ENCODE measurements around the gene NAT8. TPM values are rescaled to one million over a fixed set of nuclear protein-coding genes. Genes with fewer than 3 reads are reported as not detected.
"Not testable (repeated sequence)": the region's sequence is repeated elsewhere in the genome, so short reads cannot be mapped to it uniquely, and the experiment has no call there.

The NAT8 gene, protein sequence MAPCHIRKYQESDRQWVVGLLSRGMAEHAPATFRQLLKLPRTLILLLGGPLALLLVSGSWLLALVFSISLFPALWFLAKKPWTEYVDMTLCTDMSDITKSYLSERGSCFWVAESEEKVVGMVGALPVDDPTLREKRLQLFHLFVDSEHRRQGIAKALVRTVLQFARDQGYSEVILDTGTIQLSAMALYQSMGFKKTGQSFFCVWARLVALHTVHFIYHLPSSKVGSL
- not detected for total RNA-seq

DNA sequence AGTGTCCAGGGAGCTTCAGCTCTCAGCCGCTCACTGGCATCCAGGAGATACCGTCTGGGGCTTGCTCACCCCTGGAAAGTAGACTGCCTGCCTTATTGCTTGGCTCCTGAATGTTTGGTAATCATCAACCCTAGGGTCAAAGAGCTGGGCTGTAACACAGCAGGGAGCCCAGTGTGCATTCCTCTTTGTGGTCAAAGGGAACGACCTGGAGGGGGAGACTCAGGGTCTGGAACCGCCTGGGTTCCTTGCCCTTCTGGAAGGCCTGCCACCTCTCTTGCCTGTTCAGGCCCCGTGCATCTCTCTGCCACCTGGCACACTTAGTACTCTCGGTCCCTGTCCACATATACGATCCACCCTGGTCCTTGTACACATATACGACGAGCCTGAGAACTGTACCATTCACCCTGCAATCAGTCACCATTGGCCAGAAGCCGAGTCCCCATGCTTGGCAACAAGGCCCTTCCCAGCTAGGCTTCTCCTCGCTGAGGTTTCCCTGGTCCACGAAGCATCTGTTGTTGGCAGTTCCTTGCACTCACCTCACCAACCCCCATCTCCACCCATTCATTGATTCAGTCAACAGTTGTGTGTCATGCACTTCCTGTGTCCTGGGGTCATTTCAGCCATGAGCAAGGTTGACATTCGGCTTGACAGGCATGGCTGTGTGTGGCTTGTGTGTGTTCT is at the start of gene NAT8:
Gene NAT8 (minus strand): TSS at position 85 of the 681 bp plus-strand sequence. CDS start 794 bp downstream, outside the sequence.
- POLR2A ChIA-PET: no interaction called here
- Mint-ChIP-seq H3K27me3 (peaks cover 5% of the 10 kb centered on the region), H3K4me3 (no peak within 1 kb of the TSS), H3K4me1 (ENCODE audit: low read depth) (no peaks in the 10 kb centered on the region), H3K27ac (no peak within 1 kb of the TSS), H3K36me3 (ENCODE audit: low read depth) (no peaks in the 10 kb centered on the region), H3K9me3 (peaks cover 9% of the 10 kb centered on the region)
- TF ChIP-seq, protein P1, sequence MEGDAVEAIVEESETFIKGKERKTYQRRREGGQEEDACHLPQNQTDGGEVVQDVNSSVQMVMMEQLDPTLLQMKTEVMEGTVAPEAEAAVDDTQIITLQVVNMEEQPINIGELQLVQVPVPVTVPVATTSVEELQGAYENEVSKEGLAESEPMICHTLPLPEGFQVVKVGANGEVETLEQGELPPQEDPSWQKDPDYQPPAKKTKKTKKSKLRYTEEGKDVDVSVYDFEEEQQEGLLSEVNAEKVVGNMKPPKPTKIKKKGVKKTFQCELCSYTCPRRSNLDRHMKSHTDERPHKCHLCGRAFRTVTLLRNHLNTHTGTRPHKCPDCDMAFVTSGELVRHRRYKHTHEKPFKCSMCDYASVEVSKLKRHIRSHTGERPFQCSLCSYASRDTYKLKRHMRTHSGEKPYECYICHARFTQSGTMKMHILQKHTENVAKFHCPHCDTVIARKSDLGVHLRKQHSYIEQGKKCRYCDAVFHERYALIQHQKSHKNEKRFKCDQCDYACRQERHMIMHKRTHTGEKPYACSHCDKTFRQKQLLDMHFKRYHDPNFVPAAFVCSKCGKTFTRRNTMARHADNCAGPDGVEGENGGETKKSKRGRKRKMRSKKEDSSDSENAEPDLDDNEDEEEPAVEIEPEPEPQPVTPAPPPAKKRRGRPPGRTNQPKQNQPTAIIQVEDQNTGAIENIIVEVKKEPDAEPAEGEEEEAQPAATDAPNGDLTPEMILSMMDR (IDR thresholded peaks at IDR 0.05): no peak
- CTCF ChIA-PET: no interaction called here
- DNase-seq (no peak), ATAC-seq (no peak)
- intact Hi-C loops (cut with micrococcal nuclease): no loop called here

DNA sequence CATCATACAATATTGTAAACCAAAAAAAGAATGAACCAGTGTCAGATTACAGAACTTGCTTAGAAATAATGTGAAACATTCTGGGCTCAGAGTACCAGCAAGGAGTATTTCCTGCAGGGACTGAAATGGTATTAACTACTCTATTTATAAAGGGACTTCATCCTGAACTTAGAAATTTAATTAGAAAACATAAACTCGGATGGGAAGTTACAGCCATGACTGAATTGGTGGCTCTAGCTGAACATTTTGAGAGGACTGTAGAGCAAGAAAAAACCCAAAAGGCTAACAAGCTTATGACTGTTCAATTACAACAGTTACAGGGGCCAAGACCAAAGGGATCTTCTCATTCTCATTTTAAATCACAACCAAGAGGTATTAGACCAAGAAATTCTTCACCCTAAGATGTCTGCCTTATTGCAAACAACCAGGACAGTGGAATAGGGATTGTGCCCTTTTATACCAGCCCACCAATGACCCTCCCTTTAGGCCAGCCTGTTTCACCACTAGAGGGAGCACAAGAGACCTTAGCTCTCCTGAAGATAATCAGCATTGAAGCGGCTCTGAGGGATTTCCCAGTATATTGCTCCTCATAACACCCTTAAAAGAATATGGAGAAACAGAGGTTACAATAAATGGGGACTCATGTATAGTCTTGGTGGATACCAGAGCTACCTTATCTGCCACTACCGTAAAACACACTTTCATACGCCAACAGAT is 48.3 kb upstream of the NAT8 start:
- H3K36me3 Mint-ChIP-seq (ENCODE audit: low read depth); H3K27ac Mint-ChIP-seq; POLR2A ChIA-PET; H3K4me1 Mint-ChIP-seq (ENCODE audit: low read depth); intact Hi-C loops (cut with micrococcal nuclease); H3K9me3 Mint-ChIP-seq; H3K4me3 Mint-ChIP-seq; H3K27me3 Mint-ChIP-seq: not testable (repeated sequence)
- TF ChIP-seq, protein P1 (IDR thresholded peaks at IDR 0.05): peak; percentile 49
- CTCF ChIA-PET: interaction anchor here (1.3 to 2.2 kb wide), 5 partner anchors 10 to 99 kb away, joined by 3 to 9 read pairs (median 4); partner anchors contain the start of gene TPRKB
- peak; percentile 87 for ATAC-seq
- DNase-seq: peak; percentile 54

DNA sequence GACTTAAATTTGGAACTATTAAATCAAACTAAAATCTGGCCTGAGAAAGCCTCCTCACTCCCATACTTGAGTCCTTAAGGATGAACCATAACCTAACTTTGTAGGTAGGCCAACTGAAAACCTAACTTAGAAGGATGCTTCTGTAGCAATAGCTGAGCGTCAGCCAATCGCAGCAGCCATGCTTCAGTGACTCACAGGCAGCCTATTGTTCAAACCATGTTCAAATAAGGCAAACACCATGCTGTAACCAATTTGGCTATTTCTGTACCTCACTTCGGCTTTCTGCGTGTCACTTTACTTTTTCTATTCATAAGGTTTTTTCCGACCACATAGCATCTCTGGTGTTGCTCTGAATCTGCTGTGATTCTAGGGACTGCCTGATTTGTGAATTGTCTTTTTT is 46.3 kb upstream of the NAT8 start:
- POLR2A ChIA-PET; H3K9me3 Mint-ChIP-seq; H3K4me1 Mint-ChIP-seq (ENCODE audit: low read depth); H3K27ac Mint-ChIP-seq; H3K27me3 Mint-ChIP-seq; H3K36me3 Mint-ChIP-seq (ENCODE audit: low read depth); ATAC-seq; intact Hi-C loops (cut with micrococcal nuclease); H3K4me3 Mint-ChIP-seq; DNase-seq: not testable (repeated sequence)
- CTCF ChIA-PET: interaction anchor here (1.4 kb wide), 1 partner anchor 68 kb away, joined by 3 read pairs; no protein-coding TSS in a partner anchor

DNA sequence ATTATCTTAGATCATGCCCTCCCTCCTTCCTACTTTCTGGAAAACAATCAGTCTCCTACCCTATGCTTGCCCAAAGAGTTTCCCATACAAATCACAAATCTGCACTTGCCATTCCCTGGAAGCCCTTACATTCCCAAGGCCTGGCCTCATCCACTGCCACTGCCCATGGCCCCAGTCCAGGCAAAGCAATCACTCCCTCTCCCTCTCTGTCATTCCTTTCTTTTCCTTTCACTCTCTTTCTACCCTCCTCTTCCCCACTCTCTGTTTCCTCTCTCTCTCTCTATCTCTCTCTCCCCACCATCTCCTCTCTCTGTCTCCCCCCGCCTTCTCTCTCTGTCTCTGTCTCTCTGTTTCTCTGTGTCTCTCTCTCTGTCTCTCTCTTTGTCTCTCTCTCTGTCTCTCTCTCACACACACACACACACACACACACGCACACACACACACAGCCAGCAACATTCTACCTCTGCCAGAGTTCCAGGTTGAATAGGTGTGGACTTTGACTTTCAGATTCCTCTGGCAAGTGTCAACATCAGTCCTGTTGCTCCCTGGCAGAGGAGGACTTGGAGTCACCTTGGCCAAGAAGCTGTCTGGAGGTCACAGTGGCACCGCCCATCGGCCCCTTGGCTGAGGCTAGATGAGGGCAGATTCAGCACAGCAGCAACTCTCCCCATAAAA is 43.7 kb upstream of the NAT8 start:
- DNase-seq (no peak), ATAC-seq (no peak)
- CTCF ChIA-PET: no interaction called here
- intact Hi-C loops (cut with micrococcal nuclease): no loop called here
- H3K27ac Mint-ChIP-seq: no peak overlapping the region
- TF ChIP-seq, protein P1 (IDR thresholded peaks at IDR 0.05): no peak
- H3K4me1 Mint-ChIP-seq (ENCODE audit: low read depth): no peaks in the 10 kb centered on the region
- H3K9me3 Mint-ChIP-seq: peaks cover 5% of the 10 kb centered on the region
- H3K4me3 Mint-ChIP-seq: no peak overlapping the region
- H3K27me3 Mint-ChIP-seq: no peaks in the 10 kb centered on the region
- POLR2A ChIA-PET: no interaction called here
- no peaks in the 10 kb centered on the region for H3K36me3 Mint-ChIP-seq (ENCODE audit: low read depth)

DNA sequence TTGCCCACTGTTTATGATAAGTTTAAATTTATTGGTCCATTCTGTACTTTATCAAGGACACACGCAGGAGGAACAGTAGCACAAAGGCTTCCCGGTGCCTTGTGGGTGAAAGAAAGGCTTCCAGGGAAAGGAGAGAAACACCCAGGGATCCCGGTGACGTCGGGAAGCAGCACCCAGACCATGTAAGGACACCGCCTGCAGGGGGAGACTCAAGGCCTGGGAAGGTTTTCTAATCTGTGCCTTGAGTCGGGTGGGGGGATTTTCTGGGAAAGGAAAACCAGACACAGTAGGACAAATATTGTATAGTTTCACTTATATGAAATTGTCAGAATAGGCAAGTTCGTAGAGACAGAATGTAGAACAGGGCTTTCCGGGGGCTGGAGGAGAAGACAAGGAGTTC is 42.7 kb upstream of the NAT8 start:
- intact Hi-C loops (cut with micrococcal nuclease); H3K9me3 Mint-ChIP-seq; POLR2A ChIA-PET; H3K36me3 Mint-ChIP-seq (ENCODE audit: low read depth); CTCF ChIA-PET; H3K27ac Mint-ChIP-seq; H3K4me3 Mint-ChIP-seq; H3K4me1 Mint-ChIP-seq (ENCODE audit: low read depth); H3K27me3 Mint-ChIP-seq; ATAC-seq; DNase-seq: not testable (repeated sequence)

DNA sequence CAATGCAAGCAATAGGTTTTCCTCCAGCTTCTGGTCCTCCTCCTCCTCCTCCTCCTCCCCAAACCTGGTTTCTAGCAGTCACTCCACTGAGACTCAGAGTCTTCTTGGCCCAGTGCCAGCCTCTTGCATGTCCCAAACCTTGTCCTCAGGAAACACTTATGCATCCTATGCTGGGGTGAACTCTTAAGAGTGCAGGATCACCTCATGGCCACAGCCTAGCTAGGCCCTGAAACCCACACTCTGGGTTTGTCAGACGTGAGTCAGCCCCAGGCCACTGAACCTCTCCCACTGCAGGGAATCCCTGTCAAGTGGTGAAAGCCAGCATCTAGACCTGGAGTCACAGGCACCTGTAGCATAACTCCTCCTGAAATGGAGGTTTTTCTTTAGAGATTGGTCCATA is 42.1 kb upstream of the NAT8 start:
- H3K9me3 Mint-ChIP-seq; POLR2A ChIA-PET; H3K36me3 Mint-ChIP-seq (ENCODE audit: low read depth); intact Hi-C loops (cut with micrococcal nuclease); H3K27ac Mint-ChIP-seq; H3K4me3 Mint-ChIP-seq; H3K4me1 Mint-ChIP-seq (ENCODE audit: low read depth); ATAC-seq; H3K27me3 Mint-ChIP-seq; CTCF ChIA-PET: not testable (repeated sequence)
- DNase-seq: peak; percentile 5

Measured in activated CD8-positive, alpha-beta T cell treated with anti-CD3 and anti-CD28 coated beads for 36 hours (primary cell).